Nephron (organoid): ENCODE measurements around the gene PIP4P1.

Experiments
- H3K27ac Mint-ChIP-seq, 3 experiments: 2 replicates each; pipeline ENCODE4 v1.8.0; 2020; ENCODE audit warnings: mixed read lengths in 3 of 3, mild to moderate bottlenecking in 2 of 3, moderate library complexity in 1 of 3
- H3K27me3 Mint-ChIP-seq: 2 replicates; pipeline ENCODE4 v1.8.0; 2021; ENCODE audit warnings: low read depth, mild to moderate bottlenecking, moderate library complexity, mixed read lengths
- H3K36me3 Mint-ChIP-seq: 2 replicates; pipeline ENCODE4 v1.8.0; 2020; ENCODE audit warnings: low read depth, mixed read lengths
- H3K4me1 Mint-ChIP-seq: 2 replicates; pipeline ENCODE4 v1.8.0; 2020; ENCODE audit warnings: mixed read lengths
- H3K4me3 Mint-ChIP-seq, 3 experiments: 2 replicates each; pipeline ENCODE4 v1.8.0; 2020; ENCODE audit warnings: mild to moderate bottlenecking in 3 of 3, mixed read lengths in 3 of 3, moderate library complexity in 2 of 3
- H3K9me3 Mint-ChIP-seq: 2 replicates; pipeline ENCODE4 v1.8.0; 2020; ENCODE audit warnings: mixed read lengths
- CTCF ChIP-seq, 3 experiments: fragments of 200-600 bp; sonication (generic); IDR thresholded peaks; one replicate each; pipeline ENCODE4 v1.5.0; 2021; ENCODE audit warnings: antibody characterized with exemption in 3 of 3; ENCODE audit not compliant: unreplicated experiment in 3 of 3

The PIP4P1 gene

GRCh38 chr14:20409226-20409625, 52.0 kb downstream of the PIP4P1 start:
- Mint-ChIP-seq H3K9me3 (no peaks in the 10 kb centered on the region), H3K27ac (no peak overlapping the region), H3K36me3 (peaks cover 23% of the 10 kb centered on the region), H3K27me3 (no peaks in the 10 kb centered on the region), H3K4me1 (peaks cover 17% of the 10 kb centered on the region), H3K4me3 (peak overlapping the region in 1 of 3 experiments; percentile 5)
- no peak for TF ChIP-seq CTCF (IDR thresholded peaks at IDR 0.05; ENCODE audit: unreplicated experiment in 3 of 3)
